Spleen (tissue), 7 donors: ENCODE measurements around the gene LTB.

ENCODE experiments used
- CTCF ChIP-seq, 11 experiments: fragments of 200-600 bp in 7 of 11; fragments of 450-650 bp in 4 of 11; sonication (generic) in 4 of 11; IDR thresholded peaks in 8 of 11; conservative IDR thresholded peaks in 3 of 11; 1 replicate in 7 of 11; 2 replicates in 4 of 11; pipeline versions ENCODE4 v1.4.0 to v1.8.0; 2016 to 2021; ENCODE audit warnings: antibody characterized with exemption in 11 of 11, inconsistent platforms in 4 of 11, mild to moderate bottlenecking in 1 of 11
- POLR2A ChIP-seq, 3 donors: fragments of 450-650 bp; IDR thresholded peaks; one replicate each; pipeline ENCODE4 v1.5.1; 2017; ENCODE audit warnings: antibody characterized with exemption in 3 of 3, mild to moderate bottlenecking in 1 of 3
- POLR2AphosphoS5 ChIP-seq, 3 donors: sonication (generic); formaldehyde crosslinking; IDR thresholded peaks; one replicate each; pipeline ENCODE4 v1.5.1; 2017; ENCODE audit warnings: antibody characterized with exemption in 3 of 3
- donor health status: DM: no; HTN: no; CAD: no; lungs with moderate emphysema.
- donor health status: DM: no; HTN: no; CAD: no.
- donor health status: DM: no; HTN: no; CAD: no.

- no peak for TF ChIP-seq POLR2AphosphoS5 (IDR thresholded peaks at IDR 0.05)
- TF ChIP-seq POLR2A (IDR thresholded peaks at IDR 0.05), result no peak
- no peak for TF ChIP-seq CTCF (IDR thresholded peaks at IDR 0.05 in 8 of 11, conservative IDR thresholded peaks at IDR 0.05 in 3 of 11)
These were observed 31.9 kb upstream of the LTB start for GRCh38 chr6:31614075-31614619.
